NCI-H1436 (cell line): ENCODE results near the gene MEOX1.
A peak's percentile ranks its signal among the peaks of the same experiment; 100 is the strongest.

Source experiments
- DNase-seq: peaks from one replicate; lab custom pipeline; 2025; lab: John Stamatoyannopoulos, UW

The MEOX1 gene

DNA sequence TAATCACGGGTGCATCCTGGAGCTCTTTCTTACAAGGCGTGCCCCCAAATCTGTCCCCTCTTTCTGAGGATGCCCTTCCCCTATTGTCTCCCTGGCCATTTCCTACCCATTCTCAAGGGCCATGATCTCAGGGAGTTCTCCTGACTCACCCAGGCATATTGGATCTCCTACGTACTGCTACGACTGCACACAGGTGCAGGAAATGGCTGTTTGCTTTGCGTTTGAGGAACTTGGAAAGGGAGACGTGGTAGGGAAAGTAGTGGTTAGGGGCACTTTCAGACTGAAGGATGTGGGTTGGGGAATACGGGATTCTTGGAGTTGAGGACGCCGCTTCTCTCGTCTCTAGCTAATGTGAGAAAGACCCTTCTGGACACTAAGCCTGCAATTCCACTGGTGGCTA lies 18.7 kb upstream of the MEOX1 start:
- no peak for DNase-seq

DNA sequence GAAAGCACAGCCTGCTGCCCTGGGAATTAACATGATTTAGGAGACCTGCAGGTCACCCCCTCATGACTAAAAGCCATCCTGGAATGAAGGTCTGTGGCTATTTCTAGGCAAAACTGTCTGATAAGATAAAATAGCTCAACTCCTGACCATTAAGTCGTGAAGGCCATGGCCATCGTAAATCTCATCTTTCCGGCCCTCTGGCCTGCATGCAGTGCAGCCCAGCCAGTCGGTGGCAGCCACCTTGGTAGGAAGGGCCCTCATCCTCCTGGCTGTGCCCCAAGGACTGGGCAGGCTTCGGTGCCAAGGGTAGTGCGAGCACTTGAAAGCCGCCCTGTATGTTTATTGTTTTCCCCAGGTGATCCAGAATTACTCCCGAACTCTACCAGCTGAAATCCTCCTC lies 18.2 kb upstream of the MEOX1 start:
- no peak for DNase-seq

DNA sequence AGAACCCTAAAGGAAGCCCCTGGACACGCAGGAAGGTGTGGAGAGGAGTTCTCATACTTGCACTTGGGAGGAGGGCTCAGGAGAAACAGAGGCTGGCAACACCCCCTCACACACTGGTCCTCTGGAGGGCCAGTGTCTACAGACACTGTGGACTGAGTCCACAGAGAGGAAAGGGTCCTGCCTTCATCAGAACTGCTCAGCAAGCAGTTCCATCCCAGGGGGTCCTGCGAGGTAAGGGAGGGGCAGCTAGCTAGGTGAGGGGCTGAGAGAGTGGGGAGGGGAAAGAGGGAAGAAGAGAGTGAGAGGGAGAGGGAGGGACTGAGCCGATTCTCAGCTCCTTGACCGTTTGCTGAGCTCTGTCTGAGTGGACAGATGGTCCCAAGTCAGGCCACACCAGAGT lies 17.7 kb upstream of the MEOX1 start:
- no peak for DNase-seq

DNA sequence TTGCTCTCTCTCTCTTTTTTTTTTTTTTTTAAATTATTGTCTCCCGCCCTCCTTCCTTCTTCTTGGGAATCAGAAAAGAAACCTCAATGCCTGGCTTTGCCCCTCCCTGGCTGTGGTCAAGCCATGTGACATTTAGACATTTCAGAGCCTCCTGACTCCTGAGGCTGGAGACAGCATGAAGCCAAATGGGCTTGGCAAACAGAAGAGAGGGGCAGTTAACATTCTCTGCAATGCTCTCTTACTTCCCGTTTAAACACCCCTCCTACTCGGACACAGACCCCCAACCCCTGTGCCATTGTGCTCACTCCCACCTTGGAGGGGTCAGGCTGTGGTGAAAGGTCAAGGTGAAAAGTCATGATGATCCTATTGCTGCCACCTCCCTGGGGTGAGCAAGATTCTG lies 14.7 kb upstream of the MEOX1 start:
- no peak for DNase-seq

DNA sequence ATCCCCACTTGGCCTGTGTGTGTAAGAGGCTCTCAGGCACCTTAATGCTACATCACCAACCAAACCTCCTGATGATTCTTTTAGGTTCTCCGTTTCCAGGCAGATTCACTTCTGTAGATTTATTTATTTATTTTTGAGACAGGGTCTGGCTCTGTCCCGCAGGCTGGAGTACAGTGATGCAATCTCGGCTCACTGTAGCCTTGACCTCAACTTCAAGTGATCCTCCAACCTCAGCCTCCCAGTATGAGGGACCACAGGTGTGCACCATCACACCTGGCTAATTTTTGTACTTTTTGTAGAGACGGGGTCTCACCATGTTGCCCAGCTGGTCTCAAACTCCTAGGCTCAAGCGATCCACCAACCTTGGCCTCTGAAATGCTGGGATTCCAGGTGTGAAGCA lies 12.7 kb upstream of the MEOX1 start:
- no peak for DNase-seq

DNA sequence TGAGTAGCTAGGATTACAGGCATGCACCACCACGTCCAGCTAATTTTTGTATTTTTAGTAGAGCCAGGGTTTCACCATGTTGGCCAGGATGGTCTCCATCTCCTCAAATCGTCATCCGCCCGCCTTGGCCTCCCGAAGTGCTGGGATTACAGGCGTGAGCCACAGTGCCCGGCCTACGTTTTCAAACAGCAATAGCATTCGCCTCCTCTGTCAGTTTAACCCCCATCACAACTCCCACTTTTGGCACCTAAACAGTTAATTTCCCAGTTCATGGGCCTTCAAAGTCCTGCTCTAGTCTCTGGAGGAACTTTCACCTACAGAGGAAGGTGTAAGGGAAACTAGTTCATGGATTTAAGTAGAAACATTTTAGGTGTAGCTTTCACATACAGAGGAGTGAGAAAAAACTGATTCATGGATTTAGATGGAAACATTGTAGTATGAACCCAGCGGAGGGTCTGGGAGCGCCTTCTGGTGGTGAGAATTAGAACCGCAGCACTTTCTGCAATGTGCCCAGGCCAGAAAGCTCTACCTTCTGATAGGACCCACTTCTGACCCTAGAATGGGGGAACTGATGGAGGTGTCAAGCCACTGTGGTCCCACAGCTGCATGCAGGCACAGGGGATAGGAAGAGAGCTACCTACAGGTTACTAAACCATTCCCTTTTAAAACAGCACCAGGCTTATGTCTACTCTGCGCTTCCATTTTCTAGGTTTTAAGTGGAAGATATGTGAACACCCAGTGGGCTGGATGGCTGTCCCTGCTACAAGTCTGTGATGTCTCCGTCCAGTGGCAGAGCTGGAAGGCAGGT lies 12.0 kb upstream of the MEOX1 start:
- DNase-seq: peak; percentile 69

DNA sequence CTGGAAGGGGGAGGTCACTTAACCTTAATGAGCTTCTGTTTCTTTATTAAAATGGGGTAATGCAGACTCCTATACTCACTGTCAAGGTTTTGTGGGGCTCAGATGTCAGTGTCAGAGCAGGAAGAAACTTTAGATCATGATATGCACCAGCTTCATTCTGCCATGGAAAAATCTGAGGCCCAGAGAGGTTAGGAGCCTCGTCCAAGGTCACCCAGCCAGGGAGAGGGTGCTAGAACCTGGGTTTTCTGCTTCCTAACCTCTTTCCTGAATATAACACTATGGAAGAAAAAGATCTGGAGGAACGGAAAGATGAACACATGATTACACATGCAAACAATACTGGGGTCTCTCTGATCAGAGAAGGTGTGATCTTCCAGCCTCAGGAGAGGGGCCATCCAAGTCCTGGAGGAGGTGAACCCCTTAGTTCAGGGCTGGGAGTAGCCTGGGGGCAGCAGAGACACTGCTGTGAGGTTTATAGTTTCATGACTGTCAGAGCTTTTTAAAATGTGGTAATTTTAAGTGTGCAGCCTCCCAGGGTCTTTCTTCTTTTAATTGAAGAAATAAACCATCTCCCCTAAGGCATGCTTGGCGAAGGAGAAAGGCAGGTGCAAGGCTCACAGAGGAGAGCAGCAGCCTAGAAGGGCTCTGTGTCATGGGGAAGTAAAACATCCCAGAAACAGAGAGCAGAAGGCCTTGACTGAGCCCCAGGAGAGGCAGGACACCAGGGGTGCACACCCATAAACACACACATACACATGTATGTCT lies 10.2 kb upstream of the MEOX1 start:
- DNase-seq: no peak

DNA sequence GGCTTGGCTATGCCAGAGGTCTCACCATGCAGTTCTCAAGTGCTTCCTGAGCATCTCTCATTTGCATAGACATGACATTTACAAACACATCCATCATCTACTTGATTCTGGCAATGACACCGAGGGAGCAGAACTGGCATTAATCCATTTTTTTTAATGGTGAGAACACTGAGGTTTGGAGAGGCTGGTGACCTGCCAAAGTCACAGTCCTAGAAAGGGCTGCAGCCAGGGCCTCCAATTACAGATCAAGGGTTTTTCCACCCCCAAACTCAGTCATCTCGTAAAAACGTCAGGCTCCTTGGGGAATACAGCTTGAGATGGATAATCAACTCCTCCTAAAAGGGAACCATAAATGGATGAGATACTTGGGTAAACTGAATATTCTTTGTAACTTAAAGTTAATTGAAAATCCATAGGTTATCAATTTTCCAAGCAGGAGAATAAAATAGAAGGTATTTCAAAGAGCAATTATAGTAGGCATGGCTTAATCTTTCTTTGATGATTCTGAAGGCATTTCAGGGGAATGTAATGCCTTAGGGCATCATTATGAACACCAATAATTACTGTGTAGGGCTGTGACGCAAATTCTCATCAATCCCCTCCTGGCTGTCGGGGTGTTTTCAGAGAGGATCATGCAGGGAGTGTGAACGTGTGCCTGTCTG lies 9.4 kb upstream of the MEOX1 start:
- peak; percentile 47 for DNase-seq

DNA sequence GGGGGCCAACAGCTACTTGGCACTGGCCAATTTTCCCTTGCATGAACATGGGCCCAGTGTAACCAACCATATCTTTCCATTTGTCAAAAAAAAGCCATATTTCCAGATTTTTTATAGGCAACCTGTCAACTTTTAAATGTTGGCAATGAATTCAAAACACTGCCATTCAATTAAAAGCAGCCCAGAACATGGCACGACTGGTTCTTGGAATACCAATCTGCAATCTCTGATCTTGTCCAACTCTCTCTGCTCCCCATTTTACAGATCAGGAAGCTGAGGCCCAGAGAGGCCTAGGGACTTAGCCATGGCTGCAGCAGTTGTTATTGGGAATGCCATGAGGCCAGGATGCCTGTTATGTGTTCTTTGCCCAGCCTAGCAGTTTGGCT lies 8.9 kb upstream of the MEOX1 start:
- DNase-seq: no peak

DNA sequence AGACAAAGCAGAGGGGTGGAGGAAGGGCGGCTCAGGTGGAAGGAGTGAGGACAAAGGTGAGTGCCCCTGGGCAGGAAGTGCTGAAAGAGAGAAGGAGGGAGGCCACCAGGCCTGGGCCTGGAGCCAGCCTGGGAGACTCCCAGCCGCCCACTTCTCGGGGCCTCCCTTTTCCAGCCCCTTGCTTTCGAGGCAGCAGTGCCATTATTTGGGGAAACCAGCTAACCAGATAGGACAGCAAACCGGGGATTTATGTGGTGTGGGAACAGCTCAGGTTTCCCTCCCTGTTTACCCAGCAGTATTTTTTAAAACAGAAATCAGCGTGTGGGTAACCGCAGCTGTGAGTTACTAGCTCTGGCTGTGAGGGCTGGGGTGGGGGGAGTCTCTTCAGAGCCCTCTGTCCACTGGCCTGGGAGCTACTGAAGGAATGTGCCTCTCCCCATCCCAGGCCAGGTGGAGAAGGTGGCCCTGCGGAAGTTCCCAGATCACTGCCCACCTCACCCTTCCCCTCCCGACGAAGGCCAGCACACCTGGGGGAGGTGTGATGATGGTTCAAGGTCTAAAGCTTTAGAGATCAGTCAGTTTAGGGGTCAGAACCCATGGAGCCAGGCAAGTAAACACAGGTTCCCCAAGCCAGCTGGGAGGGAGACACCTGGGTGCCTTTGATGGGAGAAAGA lies 8.4 kb upstream of the MEOX1 start:
- DNase-seq: no peak

DNA sequence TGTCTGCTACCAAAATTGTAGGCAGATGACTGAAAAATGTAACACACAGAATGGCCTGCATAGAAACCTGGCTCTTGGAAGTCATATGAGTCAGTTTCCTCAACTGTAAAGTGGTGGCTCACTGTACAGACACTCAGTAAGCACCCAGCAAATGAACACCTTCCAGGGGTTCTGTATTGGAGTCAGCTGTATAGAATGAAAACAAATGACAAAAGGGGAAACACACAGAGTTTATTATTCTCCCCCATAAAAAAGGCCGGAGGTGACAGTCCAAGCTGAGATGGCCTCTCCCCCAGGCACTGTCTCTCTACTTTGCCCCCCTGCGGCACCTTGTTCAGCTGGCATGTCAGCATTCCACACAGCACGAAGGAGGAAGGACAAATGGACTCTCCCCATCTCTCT lies 6.2 kb upstream of the MEOX1 start:
- DNase-seq: no peak

DNA sequence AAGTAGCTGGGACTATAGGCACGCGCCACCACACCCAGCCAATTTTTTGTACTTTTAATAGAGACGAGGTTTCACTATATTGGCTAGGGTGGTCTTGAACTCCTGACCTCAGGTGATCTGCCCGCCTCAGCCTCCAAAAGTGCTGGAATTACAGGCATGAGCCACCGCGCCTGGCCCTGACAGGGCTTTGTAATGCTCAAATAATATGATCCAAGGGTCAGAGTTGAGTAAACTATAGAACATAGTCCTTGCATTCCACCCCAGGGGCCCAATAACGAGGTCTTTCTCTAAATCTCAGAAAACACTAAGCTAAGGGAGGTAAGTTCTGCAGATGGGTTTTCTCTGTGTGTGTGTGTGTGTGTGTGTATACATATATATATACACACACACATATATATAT lies 5.8 kb upstream of the MEOX1 start:
- no peak for DNase-seq

DNA sequence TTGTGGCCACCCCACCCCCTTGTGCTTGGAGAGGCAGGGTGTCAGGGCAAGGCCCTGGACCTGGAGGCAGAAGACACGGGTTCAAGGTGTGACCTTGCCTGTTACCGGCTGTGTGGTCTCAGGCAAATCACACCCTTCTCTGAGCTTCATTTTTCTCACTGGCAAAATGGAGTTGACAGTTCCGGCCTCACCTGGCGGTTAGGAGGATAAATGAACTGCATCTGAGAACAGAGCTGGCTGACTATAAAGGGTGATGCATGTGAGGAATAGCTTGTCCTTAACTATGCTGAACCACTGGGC lies 4.2 kb upstream of the MEOX1 start:
- DNase-seq: no peak

DNA sequence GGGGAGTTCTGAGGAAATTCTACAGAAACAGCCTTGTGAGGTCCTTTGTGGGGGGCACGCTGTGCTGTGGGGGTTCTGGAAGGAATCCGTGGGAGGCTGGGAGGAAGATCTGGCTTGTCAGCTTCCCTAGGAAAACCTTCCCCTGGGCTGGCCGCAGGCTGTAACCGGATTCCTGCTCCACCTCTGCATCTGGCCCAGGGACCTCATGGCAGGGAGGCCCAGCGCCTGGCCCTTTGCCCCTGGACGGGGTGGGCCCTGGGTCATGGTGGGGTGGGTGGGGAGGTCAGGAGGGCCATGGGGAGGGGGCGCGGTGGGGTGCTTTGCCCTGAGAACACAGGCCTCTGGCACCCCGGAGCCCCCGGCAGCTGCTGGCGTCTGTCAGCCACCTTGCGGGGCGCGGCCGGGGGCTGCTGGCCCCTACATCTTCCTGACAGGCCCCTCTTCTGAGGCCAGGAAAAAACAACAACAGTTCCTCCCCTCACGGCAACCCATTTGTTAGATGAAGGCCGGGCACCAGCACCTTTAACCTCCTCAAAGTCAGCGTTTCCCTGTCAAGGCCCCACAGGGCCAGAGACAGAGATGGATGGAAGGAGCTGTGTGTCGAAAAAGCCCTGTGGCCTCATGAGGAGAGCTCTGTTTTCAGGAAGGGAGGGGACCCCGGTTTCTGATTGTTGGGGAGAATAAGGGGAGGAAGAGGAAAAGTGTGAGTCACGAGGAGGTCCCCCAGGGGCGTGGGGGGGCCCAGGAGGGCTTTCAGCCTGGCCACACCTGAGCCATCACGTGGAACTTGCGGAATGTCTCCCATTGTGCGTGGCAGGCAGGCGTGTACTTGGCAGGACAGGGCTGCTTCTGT lies 3.6 kb upstream of the MEOX1 start:
- no peak for DNase-seq

DNA sequence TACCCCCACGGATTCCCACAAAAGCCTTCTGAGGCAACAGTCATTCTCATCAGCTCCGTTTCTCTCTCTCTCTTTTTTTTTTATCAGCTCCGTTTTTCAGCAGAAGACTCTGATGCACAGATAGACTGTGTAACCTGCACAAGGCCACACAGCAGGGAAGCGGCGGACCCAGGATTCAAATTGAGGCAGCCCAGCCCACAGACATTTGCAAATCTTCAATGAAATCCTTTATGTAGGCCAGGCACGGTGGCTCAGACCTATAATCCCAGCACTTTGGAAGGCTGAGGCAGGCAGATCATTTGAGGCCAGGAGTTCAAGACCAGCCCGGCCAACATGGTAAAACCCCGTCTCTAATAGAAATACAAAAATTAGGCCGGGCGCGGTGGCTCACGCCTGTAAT lies 2.4 kb upstream of the MEOX1 start:
- DNase-seq: no peak

DNA sequence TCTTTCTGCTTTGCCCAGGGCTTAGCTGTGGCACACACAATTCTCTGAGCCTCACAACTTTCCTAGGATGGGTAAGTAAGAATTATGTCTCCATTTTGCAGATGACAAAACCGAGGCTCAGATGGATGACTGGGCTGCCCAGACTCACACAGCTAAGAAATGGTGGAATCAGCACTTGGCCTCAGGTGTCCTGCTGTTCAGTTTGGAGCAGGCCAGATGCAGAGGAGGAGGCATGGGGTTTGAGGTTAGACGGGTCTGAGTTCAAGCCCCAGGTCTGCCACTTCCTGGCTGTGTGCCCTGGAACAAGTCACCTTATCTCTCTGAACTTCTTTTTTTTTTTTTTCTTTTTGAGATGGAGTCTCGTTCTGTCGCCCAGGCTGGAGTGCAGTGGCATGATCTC lies 1.7 kb upstream of the MEOX1 start:
- no peak for DNase-seq

DNA sequence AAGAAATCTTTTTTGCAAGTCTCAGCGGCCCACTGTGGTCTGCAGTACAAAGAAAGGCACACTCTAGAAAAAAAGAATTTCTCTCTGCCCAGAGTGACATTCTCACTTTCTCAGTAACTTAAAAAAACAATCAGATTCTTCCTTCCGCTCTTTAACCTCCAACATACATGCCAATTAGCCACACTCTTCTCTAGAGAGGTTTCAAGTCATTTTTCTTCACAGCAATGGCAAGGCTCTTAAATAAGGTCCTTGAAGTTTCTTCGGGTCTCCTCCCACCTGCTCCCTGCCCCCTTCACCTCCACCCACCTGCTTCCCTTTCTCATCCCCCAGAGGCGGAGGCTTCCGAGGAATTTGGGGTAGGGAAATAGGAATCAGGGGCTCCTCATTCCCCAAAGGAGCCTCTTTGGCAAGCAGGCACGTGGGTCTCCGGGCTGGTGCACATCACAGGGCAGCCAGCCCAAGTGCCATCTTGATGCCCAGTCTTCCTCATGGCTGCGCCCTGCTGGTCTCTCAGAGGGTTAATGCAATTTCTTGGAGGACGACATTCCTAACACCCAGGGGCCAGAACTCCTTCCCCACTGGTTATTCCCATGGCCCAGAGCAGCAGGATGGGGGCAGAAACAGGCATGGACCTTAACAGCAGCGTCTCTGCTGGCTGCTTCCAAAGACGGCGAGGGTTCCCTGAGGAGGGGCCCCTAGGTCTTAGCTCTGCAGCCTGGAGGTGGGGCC lies 855 bp upstream of the MEOX1 start:
- no peak for DNase-seq

DNA sequence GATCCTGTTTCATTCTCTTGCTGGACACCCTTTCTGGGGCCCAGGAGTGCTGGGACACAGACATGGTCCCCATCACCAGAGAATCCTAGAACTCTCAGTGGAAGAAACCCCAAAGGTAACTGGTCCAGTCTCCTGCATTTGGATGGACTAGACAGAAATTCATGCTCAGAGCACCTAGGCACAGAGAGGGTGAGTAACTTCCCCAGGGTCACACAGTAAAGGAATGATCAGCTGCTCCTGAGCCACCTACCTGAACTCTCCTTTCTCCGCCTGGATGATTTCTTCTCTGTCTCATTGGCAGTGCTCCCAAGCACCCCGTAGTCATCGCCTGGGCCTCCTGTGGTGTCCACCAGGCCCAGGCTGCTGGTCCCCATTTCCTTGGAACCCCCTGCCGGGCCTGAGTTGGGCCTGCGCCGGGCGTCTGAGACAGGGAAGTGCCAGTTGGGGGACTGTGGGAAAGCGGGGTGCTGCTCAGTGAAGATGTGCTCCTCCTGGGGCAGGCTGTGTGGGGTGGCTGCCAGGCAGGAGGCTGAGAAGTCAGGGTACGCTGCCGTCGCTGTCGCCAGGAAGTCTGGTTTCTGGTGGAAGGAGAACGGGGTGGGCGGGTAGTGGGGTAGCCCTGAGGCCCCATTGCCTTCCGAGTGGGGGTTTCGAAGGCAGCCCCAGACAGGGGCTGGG lies 767 bp downstream of the MEOX1 start:
- DNase-seq: no peak

DNA sequence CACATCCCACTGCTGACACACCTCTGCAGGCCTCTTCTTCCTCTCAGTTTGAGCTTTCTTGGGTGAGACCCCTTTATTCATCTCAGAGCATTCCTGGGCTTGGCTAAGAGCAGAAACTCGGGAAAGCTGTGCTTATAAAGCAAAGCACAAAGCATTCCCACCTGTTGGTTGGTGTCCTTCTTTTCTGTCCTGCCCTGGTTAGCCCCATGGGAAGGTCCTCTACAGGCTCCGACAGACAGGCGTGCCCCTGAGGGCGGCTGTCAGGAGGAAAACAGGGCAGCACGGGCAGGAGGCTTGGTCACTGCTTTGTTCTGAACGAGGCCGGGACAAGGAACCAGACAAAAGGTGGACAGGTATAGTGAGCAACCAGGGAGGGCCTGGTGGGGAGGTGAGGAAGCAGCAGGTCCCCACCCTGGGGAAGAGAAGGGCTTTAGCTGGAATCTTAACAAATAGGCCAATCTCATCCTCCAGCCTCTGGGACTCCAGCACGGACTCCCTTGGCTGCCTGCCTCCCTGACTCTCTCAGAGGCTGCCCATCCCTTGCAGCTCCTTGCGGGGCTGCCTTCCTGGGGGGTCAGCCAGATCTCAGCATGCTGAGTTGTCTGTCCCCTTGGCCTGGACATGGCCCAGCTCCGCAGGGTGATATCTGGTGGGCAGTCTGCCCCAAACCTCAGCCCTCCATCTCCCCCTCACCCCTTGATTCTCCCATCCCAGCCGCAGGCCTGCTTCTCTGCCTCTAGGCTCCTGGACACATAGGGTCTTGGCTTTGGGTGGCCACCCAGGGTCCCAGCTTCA lies 1.7 kb downstream of the MEOX1 start:
- DNase-seq: no peak

DNA sequence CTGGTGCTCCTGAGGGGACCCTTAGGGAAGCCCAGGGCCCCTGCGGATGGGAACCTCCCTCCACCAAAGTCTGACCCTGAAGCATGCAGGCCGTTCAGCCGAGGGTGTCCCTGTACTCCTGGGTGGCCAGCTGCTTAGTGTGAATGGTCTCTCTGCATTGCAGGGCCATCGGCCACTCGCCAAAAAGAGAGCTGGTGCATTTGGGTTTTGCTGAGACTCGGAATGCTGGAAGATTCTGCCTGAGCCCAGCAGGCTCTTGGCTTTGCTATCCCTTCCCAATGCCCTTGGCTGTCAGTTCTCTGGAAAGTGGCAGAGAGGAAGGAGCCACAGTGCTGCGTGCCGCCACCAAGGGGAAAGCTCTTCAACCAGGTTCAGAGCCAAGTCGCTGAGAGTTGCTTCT lies 2.8 kb downstream of the MEOX1 start:
- no peak for DNase-seq
